K562 (cell line): ENCODE data around the gene ANO10. TPM values are rescaled to one million over a fixed set of nuclear protein-coding genes. Genes with fewer than 3 reads are reported as not detected.
"Not testable (repeated sequence)": the region's sequence is repeated elsewhere in the genome, so short reads cannot be mapped to it uniquely, and the experiment has no call there.

ENCODE experiments used
- ATAC-seq: fragments of 200-7000 bp; cut with Tn5 transposase; 3 replicates; pipeline ENCODE4 v1.9.1; 2020; ENCODE audit warnings: moderate library complexity
- BruUV-seq: library from RNA; stranded (reverse); fragments of 400-500 nt; replicated peaks from 2 replicates; lab custom pipeline; 2021; lab: Mats Ljungman, UMichigan
- CTCF ChIA-PET: fragments of 300-600 bp; formaldehyde crosslinking; extraction: SDS; loops from one replicate; lab custom pipeline; 2021; ENCODE audit warnings: low intra/inter-chr PET ratio; lab: Yijun Ruan, JAX
- POLR2A ChIA-PET: fragments of 300-600, 350-650 bp; sonication (Branson Sonifier 250); formaldehyde crosslinking; extraction: SDS; loops from one replicate; lab custom pipeline; 2021; ENCODE audit warnings: antibody characterized with exemption, inconsistent platforms; lab: Yijun Ruan, JAX
- DNase-seq, 4 experiments: peaks; one replicate each; pipeline versions ENCODE4 v3.0.0 to v3.0.0-alpha.2; 2011 to 2018; ENCODE audit warnings: low spot score in 3 of 4, mixed read lengths in 3 of 4; ENCODE audit errors: extremely low read depth in 1 of 4
- FAIRE-seq: peaks from 2 replicates; lab custom pipeline; 2011; peaks lifted over from hg19 to GRCh38; lab: Jason Lieb, UNC
- H2AFZ ChIP-seq: 2 replicates; pipeline ENCODE4 v1.6.0; 2011; ENCODE audit warnings: low read depth, low read length, control low read depth, inconsistent platforms
- H3K27ac ChIP-seq: fragments of 200-600 bp; 3 replicates; pipeline ENCODE4 v1.8.0; 2011; ENCODE audit warnings: low read depth, mild to moderate bottlenecking, control low read depth, inconsistent platforms, low read length, moderate library complexity, mixed read lengths; ENCODE audit errors: extremely low read depth
- H3K27me3 ChIP-seq, 2 experiments: fragments of 300-600 bp in 1 of 2; 2 replicates in 1 of 2; 3 replicates in 1 of 2; pipeline versions ENCODE4 v1.6.0 to v1.8.0; 2011; ENCODE audit warnings: inconsistent platforms in 2 of 2, low read length in 2 of 2, mild to moderate bottlenecking in 1 of 2, mixed read lengths in 1 of 2, moderate library complexity in 1 of 2; ENCODE audit not compliant: control insufficient read depth in 2 of 2, insufficient read depth in 2 of 2
- H3K36me3 ChIP-seq: fragments of 300-600 bp; 3 replicates; pipeline ENCODE4 v1.8.0; 2011; ENCODE audit warnings: mild to moderate bottlenecking, low read length, inconsistent platforms; ENCODE audit not compliant: control insufficient read depth, insufficient read depth
- H3K4me1 ChIP-seq, 2 experiments: fragments of 200-600 bp in 1 of 2; replicated peaks in 1 of 2; 2 replicates in 1 of 2; 3 replicates in 1 of 2; pipeline versions ENCODE4 v1.5.1 to v1.8.0; 2011; ENCODE audit warnings: inconsistent platforms in 2 of 2, low read length in 2 of 2, mild to moderate bottlenecking in 1 of 2, mixed read lengths in 1 of 2, moderate library complexity in 1 of 2; ENCODE audit not compliant: control insufficient read depth in 2 of 2, insufficient read depth in 2 of 2
- H3K4me2 ChIP-seq: 2 replicates; pipeline ENCODE4 v1.6.1; 2011; ENCODE audit warnings: low read length, control low read depth, inconsistent platforms, mixed read lengths; ENCODE audit not compliant: insufficient read depth
- H3K4me3 ChIP-seq: fragments of 200-600 bp; sonication (generic), shearing (Covaris generic); 2 replicates; pipeline ENCODE4 v1.5.1; 2016; ENCODE audit warnings: control low read depth, inconsistent platforms
- H3K79me2 ChIP-seq: fragments of 200-600 bp; 3 replicates; pipeline ENCODE4 v1.8.0; 2011; ENCODE audit warnings: low read length, inconsistent platforms; ENCODE audit not compliant: control insufficient read depth, insufficient read depth
- H3K9ac ChIP-seq, 2 experiments: 2 replicates each; pipeline versions ENCODE4 v1.6.0 to v1.6.1; 2011; ENCODE audit warnings: low read depth in 2 of 2, low read length in 2 of 2, control low read depth in 1 of 2, inconsistent platforms in 1 of 2, mild to moderate bottlenecking in 1 of 2, mixed read lengths in 1 of 2; ENCODE audit not compliant: insufficient read depth in 1 of 2
- H3K9me1 ChIP-seq: one replicate; pipeline ENCODE4 v1.6.0; 2011; ENCODE audit warnings: inconsistent platforms, mild to moderate bottlenecking, low read length, moderate library complexity; ENCODE audit not compliant: control insufficient read depth, insufficient read depth
- H3K9me3 ChIP-seq: replicated peaks from 2 replicates; pipeline ENCODE4 v1.5.1; 2011; ENCODE audit warnings: low read depth, low read length, inconsistent platforms; ENCODE audit not compliant: control insufficient read depth, insufficient read depth
- H4K20me1 ChIP-seq: replicated peaks from 2 replicates; pipeline ENCODE4 v1.6.1; 2011; ENCODE audit warnings: low read length, inconsistent platforms, mixed read lengths; ENCODE audit not compliant: control insufficient read depth, insufficient read depth
- BDP1 ChIP-seq: IDR thresholded peaks from 3 replicates; pipeline ENCODE4 v1.6.1; 2011; ENCODE audit not compliant: insufficient read length, insufficient read depth
- HDAC1 ChIP-seq, 2 experiments: fragments of 450-650 bp; IDR thresholded peaks; 2 replicates each; pipeline ENCODE4 v1.6.1; 2016 to 2017; ENCODE audit warnings: inconsistent platforms in 1 of 2, mild to moderate bottlenecking in 1 of 2, moderate library complexity in 1 of 2
- HLTF ChIP-seq: fragments of 450-650 bp; IDR thresholded peaks from 2 replicates; pipeline ENCODE4 v1.6.1; 2016
- LEF1 ChIP-seq: fragments of 450-650 bp; IDR thresholded peaks from 2 replicates; pipeline ENCODE4 v1.6.1; 2016; ENCODE audit warnings: mild to moderate bottlenecking
- MECOM ChIP-seq: fragments of 250-450 bp; sonication (Bioruptor Pico); IDR thresholded peaks from 2 replicates; pipeline ENCODE4 v1.8.0; 2022; ENCODE audit warnings: inconsistent platforms
- MYBL2 ChIP-seq, 2 experiments: fragments of 450-650 bp in 1 of 2; sonication (generic) in 1 of 2; formaldehyde crosslinking in 1 of 2; IDR thresholded peaks; 2 replicates each; pipeline versions ENCODE4 v1.6.1 to v1.8.1; 2017 to 2022; ENCODE audit warnings: borderline replicate concordance in 1 of 2, inconsistent platforms in 1 of 2, low read depth in 1 of 2, mild to moderate bottlenecking in 1 of 2, missing genetic modification reagents in 1 of 2, moderate library complexity in 1 of 2
- NBN ChIP-seq: fragments of 450-650 bp; IDR thresholded peaks from 2 replicates; pipeline ENCODE4 v1.6.1; 2016; ENCODE audit warnings: low read depth, mild to moderate bottlenecking
- NR2F6 ChIP-seq: fragments of 450-650 bp; formaldehyde crosslinking; IDR thresholded peaks from 2 replicates; pipeline ENCODE4 v1.4.0; 2020; ENCODE audit warnings: mild to moderate bottlenecking
- RAD21 ChIP-seq, 2 experiments: fragments of 250-450 bp in 1 of 2; fragments of 450-650 bp in 1 of 2; sonication (Bioruptor Pico) in 1 of 2; formaldehyde crosslinking in 1 of 2; IDR thresholded peaks in 1 of 2; conservative IDR thresholded peaks in 1 of 2; 2 replicates each; pipeline versions ENCODE4 v1.4.0 to v1.8.0; 2020 to 2022; ENCODE audit warnings: mild to moderate bottlenecking in 2 of 2, moderate library complexity in 1 of 2
- SP1 ChIP-seq: sonication (generic); formaldehyde crosslinking; IDR thresholded peaks from 2 replicates; pipeline ENCODE4 v1.8.1; 2022; ENCODE audit warnings: mild to moderate bottlenecking, missing genetic modification reagents
- TRIM24 ChIP-seq, 2 experiments: fragments of 450-650 bp; IDR thresholded peaks; 2 replicates each; pipeline ENCODE4 v1.6.1; 2016
- ZNF445 ChIP-seq: fragments of 250-450 bp; sonication (Bioruptor Pico); IDR thresholded peaks from 2 replicates; pipeline ENCODE4 v1.4.0; 2020; ENCODE audit warnings: low read depth, mild to moderate bottlenecking, moderate library complexity
- ZNF589 ChIP-seq: fragments of 200-800 bp; sonication (Bioruptor generic); IDR thresholded peaks from 2 replicates; pipeline ENCODE4 v1.6.1; 2016; ENCODE audit warnings: low read depth, missing genetic modification characterization, missing compliant biosample characterization
- WGBS: fragments of 100-300 bp; shearing (Covaris generic); methylation state at CpG from one replicate; pipeline ENCODE4 v1.1.6; 2016; ENCODE audit warnings: low coverage, mixed read lengths; ENCODE audit not compliant: insufficient coverage; ENCODE audit errors: missing lambda C conversion rate; 5-methylcytosine and 5-hydroxymethylcytosine counted together
- in situ Hi-C: fragments of 300-500 bp; cut with MboI; formaldehyde crosslinking; loops from 4 replicates; pipeline ENCODE4 v1.15.0; 2018; ENCODE audit warnings: inconsistent platforms, mixed read lengths
- intact Hi-C: fragments of 100-400 bp; cut with micrococcal nuclease; formaldehyde crosslinking; loops from 2 replicates; pipeline ENCODE4 v1.14.2; 2022
- polyA plus RNA-seq, 8 experiments: library from polyadenylated mRNA; depleted of rRNA in 4 of 8; stranded (reverse) in 5 of 8; unstranded in 3 of 8; fragments of >200 nt; fragmentation: Nextera tagmentation in 2 of 8; fragmentation: Illumina TruSeq in 1 of 8; extraction: Ambion mirVana in 2 of 8; extraction: Trizol in 1 of 8; gene quantifications; 2 replicates each; pipeline versions ENCODE4 v1.2.1 to v1.2.3, GENCODE V29; 2011 to 2014; ENCODE audit warnings: inconsistent platforms in 1 of 8, missing spikeins in 1 of 8
- total RNA-seq, 7 experiments: library from RNA; depleted of rRNA in 6 of 7; stranded (reverse); fragments of >200 nt in 6 of 7; fragmentation: Illumina TruSeq in 2 of 7; extraction: Trizol in 2 of 7; gene quantifications; 2 replicates each; pipeline versions ENCODE4 v1.2.1 to v1.2.3, GENCODE V29; 2011 to 2021; ENCODE audit warnings: low replicate concordance in 1 of 7
- TF ChIP-seq, protein P1 (sequence below): fragments of 250-450 bp; sonication (Bioruptor Pico); IDR thresholded peaks from 2 replicates; pipeline ENCODE4 v1.5.0; 2021; ENCODE audit warnings: mild to moderate bottlenecking, borderline replicate concordance
- TF ChIP-seq, protein P2 (sequence below): sonication (generic); formaldehyde crosslinking; IDR thresholded peaks from 2 replicates; pipeline ENCODE4 v1.8.0; 2022; ENCODE audit warnings: mild to moderate bottlenecking, missing genetic modification reagents
- TF ChIP-seq, protein P3 (sequence below): sonication (generic); formaldehyde crosslinking; IDR thresholded peaks from 2 replicates; pipeline ENCODE4 v1.8.0; 2022; ENCODE audit warnings: missing genetic modification reagents, mild to moderate bottlenecking, borderline replicate concordance

The ANO10 gene
- total and polyA plus RNA-seq, 9 of the 15 experiments (the other 6 are each of a cell fraction or from before 2014, with no cell fraction given), result 6.4 to 46.0 (median 32.3) TPM

DNA sequence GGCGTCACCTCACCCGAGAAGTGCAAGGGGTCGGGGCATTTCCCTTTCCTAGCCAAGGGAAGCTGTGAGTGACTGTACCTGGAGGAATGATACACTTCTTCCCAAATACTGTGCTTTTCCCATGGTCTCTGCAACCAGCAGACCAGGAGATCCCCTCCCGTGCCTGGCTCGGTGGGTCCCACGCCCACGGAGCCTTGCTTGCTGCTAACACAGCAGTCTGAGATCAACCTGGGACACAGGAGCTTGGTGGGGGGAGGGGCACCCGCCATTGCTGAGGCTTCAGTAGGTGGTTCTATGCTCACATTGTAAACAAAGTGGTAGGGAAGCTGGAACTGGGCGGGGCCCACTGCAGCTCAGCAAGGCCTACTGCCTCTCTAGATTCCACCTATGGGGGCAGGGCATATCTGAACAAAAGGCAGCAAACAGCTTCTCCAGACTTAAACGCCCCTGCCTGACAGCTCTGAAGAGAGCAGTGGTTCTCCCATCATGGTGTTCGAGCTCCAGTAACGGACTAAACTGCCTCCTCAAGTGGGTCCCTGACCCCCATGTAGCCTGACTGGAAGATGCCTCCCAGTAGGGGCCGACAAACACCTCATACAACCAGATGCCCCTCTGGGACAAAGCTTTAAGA is 37.6 kb upstream of the ANO10 start (continued):
- TF ChIP-seq, protein P1, sequence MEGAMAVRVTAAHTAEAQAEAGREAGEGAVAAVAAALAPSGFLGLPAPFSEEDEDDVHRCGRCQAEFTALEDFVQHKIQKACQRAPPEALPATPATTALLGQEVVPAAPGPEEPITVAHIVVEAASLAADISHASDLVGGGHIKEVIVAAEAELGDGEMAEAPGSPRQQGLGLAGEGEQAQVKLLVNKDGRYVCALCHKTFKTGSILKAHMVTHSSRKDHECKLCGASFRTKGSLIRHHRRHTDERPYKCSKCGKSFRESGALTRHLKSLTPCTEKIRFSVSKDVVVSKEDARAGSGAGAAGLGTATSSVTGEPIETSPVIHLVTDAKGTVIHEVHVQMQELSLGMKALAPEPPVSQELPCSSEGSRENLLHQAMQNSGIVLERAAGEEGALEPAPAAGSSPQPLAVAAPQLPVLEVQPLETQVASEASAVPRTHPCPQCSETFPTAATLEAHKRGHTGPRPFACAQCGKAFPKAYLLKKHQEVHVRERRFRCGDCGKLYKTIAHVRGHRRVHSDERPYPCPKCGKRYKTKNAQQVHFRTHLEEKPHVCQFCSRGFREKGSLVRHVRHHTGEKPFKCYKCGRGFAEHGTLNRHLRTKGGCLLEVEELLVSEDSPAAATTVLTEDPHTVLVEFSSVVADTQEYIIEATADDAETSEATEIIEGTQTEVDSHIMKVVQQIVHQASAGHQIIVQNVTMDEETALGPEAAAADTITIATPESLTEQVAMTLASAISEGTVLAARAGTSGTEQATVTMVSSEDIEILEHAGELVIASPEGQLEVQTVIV (CRISPR knock-in tag), result no peak
- TF ChIP-seq MECOM (CRISPR knock-in tag) (no peak), TRIM24 (IDR thresholded peaks at IDR 0.05) (peak; percentile 71 to 77), LEF1 (peak; percentile 90; the same call in 1 of the 2 replicates), SP1 (no peak), HLTF (no peak; the same call in 1 of the 2 replicates), RAD21 (CRISPR knock-in tag; conservative IDR thresholded peaks at IDR 0.05 in 1 of 2, IDR thresholded peaks at IDR 0.05 in 1 of 2) (peak in 1 of 2 experiments; percentile 46; a peak in 2 of 4 replicates), HDAC1 (IDR thresholded peaks at IDR 0.05) (no peak), ZNF589 (CRISPR knock-in tag) (peak; percentile 28; the same call in 1 of the 2 replicates), BDP1 (no peak), NR2F6 (no peak), NBN (peak; percentile 34; the same call in 1 of the 2 replicates), ZNF445 (CRISPR knock-in tag) (no peak), MYBL2 (IDR thresholded peaks at IDR 0.05; ENCODE audit: low read depth) (no peak), MYBL2 (CRISPR knock-in tag; IDR thresholded peaks at IDR 0.05; ENCODE audit: borderline replicate concordance) (no peak)
- TF ChIP-seq, protein P2, sequence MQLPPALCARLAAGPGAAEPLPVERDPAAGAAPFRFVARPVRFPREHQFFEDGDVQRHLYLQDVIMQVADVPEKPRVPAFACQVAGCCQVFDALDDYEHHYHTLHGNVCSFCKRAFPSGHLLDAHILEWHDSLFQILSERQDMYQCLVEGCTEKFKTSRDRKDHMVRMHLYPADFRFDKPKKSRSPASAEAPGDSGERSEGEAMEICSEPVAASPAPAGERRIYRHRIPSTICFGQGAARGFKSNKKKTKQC (CRISPR knock-in tag), result no peak
- TF ChIP-seq, protein P3, sequence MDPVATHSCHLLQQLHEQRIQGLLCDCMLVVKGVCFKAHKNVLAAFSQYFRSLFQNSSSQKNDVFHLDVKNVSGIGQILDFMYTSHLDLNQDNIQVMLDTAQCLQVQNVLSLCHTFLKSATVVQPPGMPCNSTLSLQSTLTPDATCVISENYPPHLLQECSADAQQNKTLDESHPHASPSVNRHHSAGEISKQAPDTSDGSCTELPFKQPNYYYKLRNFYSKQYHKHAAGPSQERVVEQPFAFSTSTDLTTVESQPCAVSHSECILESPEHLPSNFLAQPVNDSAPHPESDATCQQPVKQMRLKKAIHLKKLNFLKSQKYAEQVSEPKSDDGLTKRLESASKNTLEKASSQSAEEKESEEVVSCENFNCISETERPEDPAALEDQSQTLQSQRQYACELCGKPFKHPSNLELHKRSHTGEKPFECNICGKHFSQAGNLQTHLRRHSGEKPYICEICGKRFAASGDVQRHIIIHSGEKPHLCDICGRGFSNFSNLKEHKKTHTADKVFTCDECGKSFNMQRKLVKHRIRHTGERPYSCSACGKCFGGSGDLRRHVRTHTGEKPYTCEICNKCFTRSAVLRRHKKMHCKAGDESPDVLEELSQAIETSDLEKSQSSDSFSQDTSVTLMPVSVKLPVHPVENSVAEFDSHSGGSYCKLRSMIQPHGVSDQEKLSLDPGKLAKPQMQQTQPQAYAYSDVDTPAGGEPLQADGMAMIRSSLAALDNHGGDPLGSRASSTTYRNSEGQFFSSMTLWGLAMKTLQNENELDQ, result no peak

DNA sequence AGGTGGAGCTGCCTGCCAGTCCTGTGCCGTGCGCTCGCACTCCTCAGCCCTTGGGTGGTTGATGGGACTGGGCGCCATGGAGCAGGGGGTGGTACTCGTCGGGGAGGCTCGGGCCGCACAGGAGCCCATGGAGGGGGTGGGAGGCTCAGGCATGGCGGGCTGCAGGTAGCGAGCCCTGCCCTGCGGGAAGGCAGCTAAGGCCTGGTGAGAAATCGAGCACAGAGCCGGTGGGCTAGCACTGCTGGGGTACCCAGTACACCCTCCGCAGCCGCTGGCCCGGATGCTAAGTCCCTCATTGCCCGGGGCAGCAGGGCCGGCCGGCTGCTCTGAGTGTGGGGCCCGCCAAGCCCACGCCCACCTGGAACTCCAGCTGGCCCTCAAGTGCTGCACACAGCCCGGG is 34.6 kb upstream of the ANO10 start:
- H3K4me3 ChIP-seq, H4K20me1 ChIP-seq, FAIRE-seq, H3K9me1 ChIP-seq, in situ Hi-C loops, H3K4me2 ChIP-seq, H3K36me3 ChIP-seq, H3K9me3 ChIP-seq, CTCF ChIA-PET, intact Hi-C loops, H3K27me3 ChIP-seq, DNase-seq, H2AFZ ChIP-seq, POLR2A ChIA-PET, H3K9ac ChIP-seq, H3K27ac ChIP-seq, BruUV-seq, ATAC-seq, H3K79me2 ChIP-seq: not testable (repeated sequence)
- WGBS, result 91% methylated on average over 16 of the region's 22 CpGs
- peaks cover 8 to 11% of the 10 kb centered on the region in 2 experiments; a peak in 3 of 5 replicates for H3K4me1 ChIP-seq
